ENCODE measurements around the gene HAUS5. TPM values are rescaled to one million over a fixed set of nuclear protein-coding genes. Genes with fewer than 3 reads are reported as not detected.
A peak's percentile ranks its signal among the peaks of the same experiment; 100 is the strongest.

HAUS5 gene
- total RNA-seq, 1 experiment from 2014 or later = 31.7 TPM

DNA sequence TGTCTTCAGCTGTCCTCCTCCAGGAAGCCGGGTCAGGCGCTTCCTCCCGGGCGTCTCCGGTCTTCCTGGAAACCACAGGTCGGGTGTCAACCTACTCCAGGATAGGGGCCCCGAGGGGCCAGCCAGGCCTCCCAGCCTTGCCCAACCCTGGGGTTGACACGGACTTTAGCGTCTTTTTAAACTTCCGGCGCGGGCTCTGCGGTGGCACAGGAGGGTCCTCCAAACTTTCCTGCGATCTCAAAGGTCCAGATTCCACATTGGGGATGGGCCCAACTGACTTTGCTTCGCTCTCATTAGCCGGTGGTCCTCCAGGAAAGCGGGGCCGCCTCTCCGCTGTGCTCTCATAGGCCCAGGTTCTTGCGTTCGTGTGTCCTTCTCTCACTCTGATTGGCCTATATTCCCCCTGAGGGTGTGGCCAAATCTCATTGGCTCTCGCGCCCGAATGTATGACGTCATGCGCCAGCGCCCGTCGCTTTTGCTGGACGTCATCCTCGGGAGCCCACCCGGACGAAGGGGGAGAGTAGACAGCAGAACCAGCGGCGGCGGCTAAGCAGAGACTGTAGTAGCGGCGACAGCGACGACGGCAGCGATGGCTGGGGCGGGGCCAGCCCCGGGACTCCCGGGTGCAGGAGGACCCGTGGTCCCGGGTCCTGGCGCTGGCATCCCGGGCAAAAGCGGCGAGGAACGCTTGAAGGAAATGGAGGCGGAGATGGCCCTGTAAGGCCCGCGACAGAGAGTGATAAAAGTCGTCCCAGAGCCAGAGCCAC is 16.2 kb downstream of the HAUS5 start, which contains the start of gene RBM42:
TSS of gene RBM42 (plus strand) at position 472 of the 767 bp plus-strand sequence. CDS start at position 590, 118 bp downstream.
- peak within 1 kb of the TSS; percentile 89 to 97 for H3K4me3 ChIP-seq (replicated peaks in 1 of 2; ENCODE audit: low read depth in 1 of 2, low read length in 2 of 2)
- H2AFZ ChIP-seq (ENCODE audit: low read depth, low read length, poor library complexity, severe bottlenecking) = no peak within 1 kb of the TSS
- no peaks in the 10 kb centered on the region for H4K20me1 ChIP-seq (ENCODE audit: insufficient read depth)
- POLR2A ChIA-PET = no interaction called here
- TF ChIP-seq CBX3 (IDR thresholded peaks at IDR 0.05; ENCODE audit: low read depth) (peak; percentile 62; the same call in 1 of the 2 replicates), SIN3A (IDR thresholded peaks at IDR 0.05; ENCODE audit: low read depth) (peak; percentile 53), POLR2A (IDR thresholded peaks at IDR 0.05; ENCODE audit: borderline replicate concordance, extremely low read depth, insufficient read depth, insufficient read length) (peak; percentile 21), FOSL1 (IDR thresholded peaks at IDR 0.05; ENCODE audit: low read depth) (no peak), SP1 (IDR thresholded peaks at IDR 0.05; ENCODE audit: low read depth) (peak; percentile 100), POLR2AphosphoS5 (IDR thresholded peaks at IDR 0.05; ENCODE audit: low read depth, low read length) (peak; percentile 69; the same call in 1 of the 2 replicates), EGR1 (IDR thresholded peaks at IDR 0.05; ENCODE audit: low read depth) (no peak), SRF (IDR thresholded peaks at IDR 0.05; ENCODE audit: low read depth) (peak; percentile 98), ZFX (IDR thresholded peaks at IDR 0.05) (peak; percentile 48), EZH2 (IDR thresholded peaks at IDR 0.05) (no peak)
- TF ChIP-seq, protein P1, sequence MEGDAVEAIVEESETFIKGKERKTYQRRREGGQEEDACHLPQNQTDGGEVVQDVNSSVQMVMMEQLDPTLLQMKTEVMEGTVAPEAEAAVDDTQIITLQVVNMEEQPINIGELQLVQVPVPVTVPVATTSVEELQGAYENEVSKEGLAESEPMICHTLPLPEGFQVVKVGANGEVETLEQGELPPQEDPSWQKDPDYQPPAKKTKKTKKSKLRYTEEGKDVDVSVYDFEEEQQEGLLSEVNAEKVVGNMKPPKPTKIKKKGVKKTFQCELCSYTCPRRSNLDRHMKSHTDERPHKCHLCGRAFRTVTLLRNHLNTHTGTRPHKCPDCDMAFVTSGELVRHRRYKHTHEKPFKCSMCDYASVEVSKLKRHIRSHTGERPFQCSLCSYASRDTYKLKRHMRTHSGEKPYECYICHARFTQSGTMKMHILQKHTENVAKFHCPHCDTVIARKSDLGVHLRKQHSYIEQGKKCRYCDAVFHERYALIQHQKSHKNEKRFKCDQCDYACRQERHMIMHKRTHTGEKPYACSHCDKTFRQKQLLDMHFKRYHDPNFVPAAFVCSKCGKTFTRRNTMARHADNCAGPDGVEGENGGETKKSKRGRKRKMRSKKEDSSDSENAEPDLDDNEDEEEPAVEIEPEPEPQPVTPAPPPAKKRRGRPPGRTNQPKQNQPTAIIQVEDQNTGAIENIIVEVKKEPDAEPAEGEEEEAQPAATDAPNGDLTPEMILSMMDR (IDR thresholded peaks at IDR 0.05 in 2 of 3, conservative IDR thresholded peaks at IDR 0.05 in 1 of 3; ENCODE audit: borderline replicate concordance in 1 of 3, insufficient read depth in 1 of 3, low read depth in 2 of 3, low read length in 2 of 3) = no peak
- intact Hi-C loops (cut with micrococcal nuclease) = no loop called here
- RAD21 ChIA-PET (ENCODE audit: low non-redundant PET in 1 of 2, low total read pairs in 2 of 2, uncharacterized antibody in 2 of 2, unreplicated experiment in 2 of 2) = no interaction called here
- ATAC-seq (peak; percentile 100), DNase-seq (ENCODE audit: low read depth, low spot score) (peak; percentile 99)
- peaks cover 14% of the 10 kb centered on the region for H3K79me2 ChIP-seq (ENCODE audit: insufficient read depth, low read length)
- H3K9me3 ChIP-seq (ENCODE audit: control insufficient read depth in 1 of 2, insufficient read depth in 1 of 2, low read depth in 1 of 2, low read length in 2 of 2) = no peaks in the 10 kb centered on the region
- peak within 1 kb of the TSS; percentile 73 for H3K27ac ChIP-seq (ENCODE audit: low read depth, low read length)
- H3K4me1 ChIP-seq (ENCODE audit: control insufficient read depth in 1 of 2, insufficient read depth in 2 of 2, low read length in 2 of 2) = peaks cover 7 to 9% of the 10 kb centered on the region in 2 experiments; a peak in 3 of 4 replicates
- H3K4me2 ChIP-seq (ENCODE audit: low read length) = peak within 1 kb of the TSS; percentile 98
- peak within 1 kb of the TSS; percentile 92 for H3K9ac ChIP-seq (ENCODE audit: low read length)
- CTCF ChIA-PET = no interaction called here
- H3K9me2 ChIP-seq (ENCODE audit: insufficient read depth) = no peaks in the 10 kb centered on the region
- peaks cover 18 to 22% of the 10 kb centered on the region in 2 experiments; a peak in 3 of 4 replicates for H3K36me3 ChIP-seq (ENCODE audit: control insufficient read depth in 1 of 2, insufficient read depth in 2 of 2, low read length in 2 of 2)
- no peaks in the 10 kb centered on the region for H3K27me3 ChIP-seq (ENCODE audit: insufficient read depth, low read length)
- no TSS peak for BruUV-seq (replicated peaks)
